AG10803 (cell line): ENCODE measurements around the gene CMIP.

Experiments
- DNase-seq: peaks from one replicate; pipeline ENCODE4 v3.0.0; 2010; ENCODE audit warnings: low read depth
- H3K4me3 ChIP-seq: 2 replicates; pipeline ENCODE4 v1.5.1; 2011; ENCODE audit warnings: mild to moderate bottlenecking, low read length, control low read depth
- CTCF ChIP-seq: conservative IDR thresholded peaks from 2 replicates; pipeline ENCODE4 v1.5.1; 2011; ENCODE audit warnings: mild to moderate bottlenecking, low read length, control low read depth, inconsistent platforms

CMIP gene

DNA sequence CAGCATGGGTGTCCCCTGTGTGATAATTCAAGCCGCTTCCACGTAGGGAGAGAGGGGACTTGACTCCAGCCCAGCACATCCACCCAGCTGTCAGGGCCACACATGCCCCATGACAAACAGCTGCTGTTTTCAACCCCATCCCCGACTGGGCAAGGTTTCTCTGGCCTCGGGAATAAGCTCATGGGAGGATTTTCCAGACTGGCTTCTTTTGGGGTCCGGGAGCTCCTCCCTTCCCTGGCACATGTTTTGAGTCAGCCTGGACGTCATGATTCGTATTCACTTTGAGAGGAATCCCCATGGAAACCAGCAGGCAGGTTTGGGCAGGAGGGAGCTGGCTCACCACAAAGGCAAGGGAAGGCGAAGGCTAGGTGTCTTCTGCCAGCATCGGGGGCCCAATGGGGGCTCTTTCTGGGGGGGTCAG lies 156.4 kb downstream of the CMIP start:
- peak; percentile 54 for DNase-seq
- TF ChIP-seq CTCF: no peak
- H3K4me3 ChIP-seq: no peak overlapping the region

- H3K4me3 ChIP-seq: no peak overlapping the region
- no peak for DNase-seq
- TF ChIP-seq CTCF: no peak
Observed at GRCh38 chr16:81601601-81602255, 157.1 kb downstream of the CMIP start.

- no peak for DNase-seq
- no peak overlapping the region for H3K4me3 ChIP-seq
- no peak for TF ChIP-seq CTCF
Observed at GRCh38 chr16:81602256-81602776, 157.7 kb downstream of the CMIP start.

DNA sequence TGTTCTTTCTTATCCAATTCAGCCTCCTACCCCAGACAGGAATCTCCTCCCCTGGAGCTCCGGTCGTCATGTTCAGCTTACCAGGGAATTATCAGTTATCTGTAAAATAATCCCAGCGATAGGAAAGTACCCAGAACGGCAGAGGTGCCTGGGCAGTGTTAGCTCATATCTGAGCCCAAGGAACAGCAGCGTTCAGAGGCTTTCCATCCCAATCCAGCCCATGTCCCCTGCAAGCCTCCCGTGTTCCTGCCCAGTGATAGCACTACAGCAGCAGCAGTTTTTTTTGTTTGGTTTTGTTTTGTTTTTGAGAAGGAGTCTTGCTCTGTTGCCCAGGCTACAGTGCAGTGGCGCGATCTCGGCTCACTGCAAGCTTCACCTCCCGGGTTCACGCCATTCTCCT lies 158.2 kb downstream of the CMIP start:
- no peak for DNase-seq
- H3K4me3 ChIP-seq: no peak overlapping the region
- TF ChIP-seq CTCF: no peak

DNA sequence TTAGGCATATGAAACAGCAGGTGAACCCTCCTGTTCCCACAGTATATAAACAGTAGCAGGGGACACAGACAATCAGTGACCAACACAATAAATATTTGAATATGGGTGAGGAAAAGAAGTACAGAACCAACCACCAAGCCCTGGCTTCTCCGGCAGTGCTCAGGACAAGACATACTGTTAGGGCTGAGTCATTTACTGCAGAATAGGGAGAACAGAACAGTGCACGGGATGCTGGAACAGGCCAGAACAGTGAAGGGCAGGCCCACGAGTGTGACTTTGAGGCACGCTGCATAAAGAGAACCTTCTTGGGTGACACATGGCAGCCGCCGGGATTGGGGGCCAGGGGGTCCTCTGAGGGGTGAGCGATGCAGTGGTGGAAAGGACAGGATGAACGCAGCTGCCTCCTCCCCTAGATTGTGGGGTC lies 160.4 kb downstream of the CMIP start:
- no peak overlapping the region for H3K4me3 ChIP-seq
- DNase-seq: peak; percentile 70
- TF ChIP-seq CTCF: no peak

GRCh38 chr16:81606039-81606438 lies 161.4 kb downstream of the CMIP start:
- no peak for TF ChIP-seq CTCF
- H3K4me3 ChIP-seq: no peak overlapping the region
- DNase-seq: no peak

GRCh38 chr16:81607006-81607405 lies 162.4 kb downstream of the CMIP start:
- TF ChIP-seq CTCF: no peak
- no peak overlapping the region for H3K4me3 ChIP-seq
- no peak for DNase-seq
